NB4 (cell line): ENCODE results near the gene B4GALT1.

Experiments
- MAX ChIP-seq: IDR thresholded peaks from 2 replicates; pipeline ENCODE4 v1.6.1; 2011; ENCODE audit warnings: low read depth, low read length
- MYC ChIP-seq: IDR thresholded peaks from 2 replicates; pipeline ENCODE4 v1.6.1; 2011; ENCODE audit warnings: low read depth, low read length
- POLR2A ChIP-seq: IDR thresholded peaks from 2 replicates; pipeline ENCODE4 v1.6.1; 2011; ENCODE audit warnings: mild to moderate bottlenecking; ENCODE audit not compliant: insufficient read length; ENCODE audit errors: extremely low read depth
- TF ChIP-seq, protein P1 (sequence below): IDR thresholded peaks from one replicate; pipeline ENCODE4 v1.5.1; 2012; ENCODE audit warnings: low read depth, low read length

DNA sequence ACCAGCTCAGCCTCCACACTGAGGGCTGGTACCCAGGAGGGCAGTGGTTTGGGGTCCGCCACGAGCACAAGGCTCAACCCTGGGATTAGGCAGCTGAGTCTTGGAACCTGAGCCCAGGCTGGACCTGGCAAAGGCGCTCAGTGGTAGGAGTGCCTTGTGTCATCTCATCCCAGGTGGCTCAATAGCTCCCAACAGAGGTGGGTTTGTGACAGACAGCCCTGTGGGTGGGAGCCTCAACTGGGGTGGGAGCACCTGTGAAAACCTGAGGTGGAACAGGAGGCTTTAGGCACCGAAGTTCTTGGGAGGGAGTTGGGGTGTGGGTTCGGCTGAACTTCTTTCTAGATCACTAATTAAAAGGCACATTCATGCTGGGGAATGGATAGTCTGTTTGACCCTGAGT lies 55.5 kb downstream of the B4GALT1 start:
- no peak for TF ChIP-seq POLR2A
- TF ChIP-seq, protein P1, sequence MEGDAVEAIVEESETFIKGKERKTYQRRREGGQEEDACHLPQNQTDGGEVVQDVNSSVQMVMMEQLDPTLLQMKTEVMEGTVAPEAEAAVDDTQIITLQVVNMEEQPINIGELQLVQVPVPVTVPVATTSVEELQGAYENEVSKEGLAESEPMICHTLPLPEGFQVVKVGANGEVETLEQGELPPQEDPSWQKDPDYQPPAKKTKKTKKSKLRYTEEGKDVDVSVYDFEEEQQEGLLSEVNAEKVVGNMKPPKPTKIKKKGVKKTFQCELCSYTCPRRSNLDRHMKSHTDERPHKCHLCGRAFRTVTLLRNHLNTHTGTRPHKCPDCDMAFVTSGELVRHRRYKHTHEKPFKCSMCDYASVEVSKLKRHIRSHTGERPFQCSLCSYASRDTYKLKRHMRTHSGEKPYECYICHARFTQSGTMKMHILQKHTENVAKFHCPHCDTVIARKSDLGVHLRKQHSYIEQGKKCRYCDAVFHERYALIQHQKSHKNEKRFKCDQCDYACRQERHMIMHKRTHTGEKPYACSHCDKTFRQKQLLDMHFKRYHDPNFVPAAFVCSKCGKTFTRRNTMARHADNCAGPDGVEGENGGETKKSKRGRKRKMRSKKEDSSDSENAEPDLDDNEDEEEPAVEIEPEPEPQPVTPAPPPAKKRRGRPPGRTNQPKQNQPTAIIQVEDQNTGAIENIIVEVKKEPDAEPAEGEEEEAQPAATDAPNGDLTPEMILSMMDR, result no peak
- no peak for TF ChIP-seq MAX
- no peak for TF ChIP-seq MYC
